SK-N-SH (cell line): ENCODE data around the gene KHNYN.

Source experiments
- CHD2 ChIP-seq: fragments of 150-350 bp; IDR thresholded peaks from 2 replicates; pipeline ENCODE4 v1.6.1; 2018; ENCODE audit warnings: low read length; ENCODE audit not compliant: partially characterized antibody
- EP300 ChIP-seq, 2 experiments: IDR thresholded peaks; 2 replicates each; pipeline versions ENCODE4 v1.4.0 to v1.6.1; 2012; ENCODE audit warnings: borderline replicate concordance in 1 of 2, low read depth in 1 of 2, low read length in 1 of 2
- FOXM1 ChIP-seq: IDR thresholded peaks from 2 replicates; pipeline ENCODE4 v1.4.0; 2012; ENCODE audit warnings: low read depth, mild to moderate bottlenecking
- NFIC ChIP-seq: IDR thresholded peaks from 2 replicates; pipeline ENCODE4 v1.4.0; 2012; ENCODE audit warnings: borderline replicate concordance
- POLR2AphosphoS5 ChIP-seq: IDR thresholded peaks from 2 replicates; pipeline ENCODE4 v1.6.1; 2012; ENCODE audit warnings: low read depth, low read length
- RFX5 ChIP-seq: IDR thresholded peaks from 2 replicates; pipeline ENCODE4 v1.6.1; 2012; ENCODE audit warnings: mild to moderate bottlenecking, improper control_type of control experiment, low read length
- SMC3 ChIP-seq: IDR thresholded peaks from 2 replicates; pipeline ENCODE4 v1.6.1; 2012; ENCODE audit warnings: low read depth, low read length, improper control_type of control experiment
- TAF1 ChIP-seq: IDR thresholded peaks from 2 replicates; pipeline ENCODE4 v1.6.1; 2012; ENCODE audit warnings: low read depth, mild to moderate bottlenecking, low read length, moderate library complexity, borderline replicate concordance
- YY1 ChIP-seq: IDR thresholded peaks from 2 replicates; pipeline ENCODE4 v1.4.0; 2012; ENCODE audit warnings: low read depth, mild to moderate bottlenecking
- TF ChIP-seq, protein P1 (sequence below): fragments of 200-600 bp; sonication (generic); IDR thresholded peaks from 2 replicates; pipeline ENCODE4 v1.6.1; 2017; ENCODE audit warnings: antibody characterized with exemption, mild to moderate bottlenecking, moderate library complexity

DNA sequence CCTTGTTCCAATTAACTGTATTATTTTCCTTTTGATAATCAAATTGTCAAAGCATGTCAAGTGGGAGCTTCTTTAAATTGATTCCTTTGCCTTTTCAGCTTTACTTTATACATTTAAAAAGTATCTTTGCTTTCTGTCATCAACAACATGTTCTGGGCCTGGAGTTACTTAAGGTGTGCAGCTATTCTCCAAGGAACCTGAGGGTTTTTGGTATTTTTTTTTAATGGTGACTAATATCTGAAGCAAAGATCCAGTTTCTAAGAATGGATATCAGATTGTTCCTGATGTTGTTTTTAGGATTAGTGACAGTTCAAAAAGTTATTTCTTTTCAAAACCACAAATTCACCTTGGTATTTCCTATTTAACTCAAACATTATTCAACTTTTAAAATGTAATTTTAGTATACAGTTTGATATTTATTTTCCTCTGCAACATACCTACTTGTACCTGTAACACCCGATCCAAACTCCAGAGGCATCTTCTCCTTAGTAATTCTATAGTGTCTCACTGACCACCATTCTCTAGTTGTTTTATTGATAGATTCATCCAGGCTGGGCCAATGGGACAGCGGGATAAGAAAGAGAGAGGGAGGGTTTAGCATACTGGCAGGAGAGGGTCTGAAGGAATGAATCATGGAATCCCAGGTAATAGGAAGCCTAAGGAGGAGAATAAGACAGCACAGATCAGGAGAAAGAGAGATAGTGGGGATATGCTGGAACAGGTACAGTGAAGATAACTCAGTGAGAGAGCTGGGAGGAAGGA is 3.4 kb upstream of the KHNYN start:
- TF ChIP-seq FOXM1: no peak
- TF ChIP-seq CHD2: no peak
- TF ChIP-seq, protein P1, sequence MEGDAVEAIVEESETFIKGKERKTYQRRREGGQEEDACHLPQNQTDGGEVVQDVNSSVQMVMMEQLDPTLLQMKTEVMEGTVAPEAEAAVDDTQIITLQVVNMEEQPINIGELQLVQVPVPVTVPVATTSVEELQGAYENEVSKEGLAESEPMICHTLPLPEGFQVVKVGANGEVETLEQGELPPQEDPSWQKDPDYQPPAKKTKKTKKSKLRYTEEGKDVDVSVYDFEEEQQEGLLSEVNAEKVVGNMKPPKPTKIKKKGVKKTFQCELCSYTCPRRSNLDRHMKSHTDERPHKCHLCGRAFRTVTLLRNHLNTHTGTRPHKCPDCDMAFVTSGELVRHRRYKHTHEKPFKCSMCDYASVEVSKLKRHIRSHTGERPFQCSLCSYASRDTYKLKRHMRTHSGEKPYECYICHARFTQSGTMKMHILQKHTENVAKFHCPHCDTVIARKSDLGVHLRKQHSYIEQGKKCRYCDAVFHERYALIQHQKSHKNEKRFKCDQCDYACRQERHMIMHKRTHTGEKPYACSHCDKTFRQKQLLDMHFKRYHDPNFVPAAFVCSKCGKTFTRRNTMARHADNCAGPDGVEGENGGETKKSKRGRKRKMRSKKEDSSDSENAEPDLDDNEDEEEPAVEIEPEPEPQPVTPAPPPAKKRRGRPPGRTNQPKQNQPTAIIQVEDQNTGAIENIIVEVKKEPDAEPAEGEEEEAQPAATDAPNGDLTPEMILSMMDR: no peak
- no peak for TF ChIP-seq YY1
- no peak for TF ChIP-seq SMC3
- no peak for TF ChIP-seq TAF1
- no peak for TF ChIP-seq POLR2AphosphoS5
- no peak for TF ChIP-seq NFIC
- no peak for TF ChIP-seq RFX5
- TF ChIP-seq EP300 (IDR thresholded peaks at IDR 0.05; ENCODE audit: borderline replicate concordance in 1 of 2, low read depth in 1 of 2, low read length in 1 of 2): no peak
